AG20443 (cell line): ENCODE results near the gene SPRYD4.
"Not testable (repeated sequence)": the region's sequence is repeated elsewhere in the genome, so short reads cannot be mapped to it uniquely, and the experiment has no call there.

Experiments used
- DNase-seq: peaks from one replicate; pipeline ENCODE4 v3.0.0; 2012; ENCODE audit warnings: low spot score, mixed read lengths

The SPRYD4 gene

DNA sequence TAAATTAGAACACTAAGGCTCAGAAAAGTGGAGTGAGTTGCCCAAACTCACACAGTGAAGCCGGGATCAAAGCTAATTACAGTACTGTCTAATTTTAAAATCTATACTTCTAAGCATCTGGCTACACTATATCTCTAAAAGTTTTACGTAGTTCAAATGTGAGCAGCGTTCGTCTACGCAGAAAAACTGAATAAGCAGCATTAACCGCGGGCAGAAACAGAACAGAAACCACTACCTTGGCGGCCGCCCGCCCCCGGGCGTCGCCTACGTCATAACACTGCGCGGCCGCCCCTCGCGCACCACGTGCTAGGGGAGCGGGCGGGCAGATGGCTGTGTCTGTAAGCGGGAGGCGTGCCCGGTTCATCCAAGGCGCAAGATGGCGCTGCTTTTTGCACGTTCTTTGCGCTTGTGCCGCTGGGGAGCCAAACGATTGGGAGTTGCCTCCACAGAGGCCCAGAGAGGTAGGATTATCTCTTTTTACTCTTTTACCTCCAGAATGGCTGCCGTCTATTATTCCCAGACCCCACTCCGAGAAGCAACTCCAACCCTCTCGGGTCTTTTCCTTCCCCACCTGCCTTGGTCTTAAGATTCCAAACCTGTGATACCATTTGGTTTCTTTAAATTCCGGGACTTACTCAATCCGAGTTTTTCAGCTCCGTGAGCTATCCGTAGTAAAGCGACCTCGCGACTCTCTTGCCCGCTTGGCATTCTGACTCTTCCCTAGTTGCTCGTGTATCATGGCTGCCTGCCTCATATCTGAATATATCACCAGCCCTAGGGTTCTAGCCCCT, at the start of gene SPRYD4:
SPRYD4 (plus strand) TSS at position 363 of the 791 bp plus-strand sequence; CDS start at position 377, 14 bp downstream.
- peak; percentile 98 for DNase-seq

DNA sequence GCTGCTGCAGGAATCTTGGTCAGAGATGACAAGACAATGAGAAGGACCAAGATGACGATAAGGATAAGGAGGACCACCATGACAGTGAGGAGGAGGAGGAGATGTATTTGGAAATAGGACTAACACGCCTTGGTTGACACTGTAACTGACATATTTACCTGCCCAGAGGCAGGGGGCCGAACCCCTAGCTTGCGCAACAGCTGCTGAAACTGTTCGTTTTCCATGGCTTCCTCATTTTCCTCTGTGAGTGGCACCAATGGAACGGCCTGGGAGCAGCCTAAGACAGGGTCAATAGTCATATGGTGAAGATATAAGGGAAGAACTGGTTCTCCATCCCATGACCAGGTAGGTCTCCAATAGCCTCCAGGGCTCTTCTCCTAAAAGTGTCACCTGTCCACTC, 48.0 kb upstream of the SPRYD4 start:
- DNase-seq, result no peak

- DNase-seq, result no peak
Observed at GRCh38 chr12:56425193-56425592, 43.2 kb upstream of the SPRYD4 start.

DNA sequence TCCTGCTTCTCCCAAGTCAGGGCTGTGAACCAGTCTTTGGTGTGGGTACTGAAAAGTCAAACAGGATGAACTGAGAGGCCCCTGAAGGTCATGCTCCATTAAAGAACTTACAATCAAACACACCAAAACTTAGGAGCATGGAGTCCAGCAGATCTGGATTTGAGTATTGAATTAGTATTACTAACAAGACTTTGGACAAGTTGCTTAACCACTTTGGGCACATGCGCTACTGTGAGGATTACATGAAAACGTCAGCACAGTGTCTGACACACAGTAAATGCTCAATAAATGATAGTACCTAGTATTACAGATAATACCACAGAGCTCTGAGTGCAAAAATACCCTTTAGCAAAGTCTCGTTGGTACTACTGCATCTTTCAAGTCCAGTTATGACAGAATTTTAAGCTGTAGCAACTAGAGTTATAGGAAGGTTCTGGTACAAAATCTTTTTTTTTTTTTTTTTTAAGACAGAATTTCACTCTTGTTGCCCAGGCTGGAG, 42.4 kb upstream of the SPRYD4 start:
- no peak for DNase-seq

GRCh38 chr12:56431288-56431687, 37.1 kb upstream of the SPRYD4 start:
- DNase-seq, result no peak

- no peak for DNase-seq
Observed at GRCh38 chr12:56431850-56432249, 36.5 kb upstream of the SPRYD4 start.

GRCh38 chr12:56434828-56435227, 33.5 kb upstream of the SPRYD4 start:
- DNase-seq, result no peak

- no peak for DNase-seq
Observed at GRCh38 chr12:56437430-56438176, 30.8 kb upstream of the SPRYD4 start.

GRCh38 chr12:56443208-56443607, 25.2 kb upstream of the SPRYD4 start:
- not testable (repeated sequence) for DNase-seq

- DNase-seq, result peak; percentile 99
Observed at GRCh38 chr12:56448860-56449621, 19.3 kb upstream of the SPRYD4 start, which contains the start of gene TIMELESS. Gene TIMELESS, minus strand, starts transcription at chr12:56449426. Its CDS starts 15,256 bp downstream, at chr12:56434170.

DNA sequence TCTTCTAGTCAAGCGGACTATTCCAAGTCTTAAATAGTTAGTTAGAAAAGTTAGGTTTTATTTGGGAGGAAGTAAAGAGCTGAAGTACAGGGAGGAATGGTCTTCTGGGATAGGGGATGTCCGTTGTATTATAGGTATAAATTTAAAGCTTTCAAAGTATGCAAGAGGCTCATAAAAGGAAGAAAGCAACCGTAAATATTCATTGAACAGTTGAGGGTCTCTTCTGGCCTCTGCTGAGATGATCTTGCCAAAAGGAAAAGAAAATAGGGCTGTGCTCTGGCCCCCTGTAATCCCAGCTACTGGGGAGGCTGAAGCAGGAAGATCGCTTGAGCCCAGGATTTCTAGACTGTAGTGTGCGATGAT, 18.8 kb upstream of the SPRYD4 start:
- no peak for DNase-seq

DNA sequence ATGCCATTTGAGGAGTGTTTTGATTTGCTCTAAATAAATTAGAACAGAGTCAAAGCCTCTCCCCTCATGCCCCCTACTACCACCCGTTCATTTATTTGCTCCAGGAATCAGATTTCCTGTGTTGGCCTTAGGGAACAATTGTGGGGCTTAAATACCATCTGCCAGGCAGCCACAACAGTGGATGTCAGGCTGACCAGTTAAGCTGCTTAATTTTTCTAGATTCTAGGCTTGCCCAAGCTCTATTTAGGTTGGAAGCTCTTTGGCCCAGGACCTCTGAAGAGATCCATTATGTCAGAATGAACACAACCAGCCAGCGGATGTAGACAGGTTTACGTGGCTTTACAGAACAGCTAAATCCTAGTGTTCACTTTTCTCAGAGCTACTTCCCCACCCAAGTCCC, 18.1 kb upstream of the SPRYD4 start:
- no peak for DNase-seq

GRCh38 chr12:56451147-56451546, 17.2 kb upstream of the SPRYD4 start:
- DNase-seq, result no peak

GRCh38 chr12:56454557-56454956, 13.8 kb upstream of the SPRYD4 start, which contains the start of gene MIP:
Gene MIP, minus strand, starts transcription at chr12:56454657. Its CDS starts 44 bp downstream, at chr12:56454613.
- DNase-seq, result no peak

GRCh38 chr12:56457817-56458216, 10.6 kb upstream of the SPRYD4 start:
- no peak for DNase-seq

DNA sequence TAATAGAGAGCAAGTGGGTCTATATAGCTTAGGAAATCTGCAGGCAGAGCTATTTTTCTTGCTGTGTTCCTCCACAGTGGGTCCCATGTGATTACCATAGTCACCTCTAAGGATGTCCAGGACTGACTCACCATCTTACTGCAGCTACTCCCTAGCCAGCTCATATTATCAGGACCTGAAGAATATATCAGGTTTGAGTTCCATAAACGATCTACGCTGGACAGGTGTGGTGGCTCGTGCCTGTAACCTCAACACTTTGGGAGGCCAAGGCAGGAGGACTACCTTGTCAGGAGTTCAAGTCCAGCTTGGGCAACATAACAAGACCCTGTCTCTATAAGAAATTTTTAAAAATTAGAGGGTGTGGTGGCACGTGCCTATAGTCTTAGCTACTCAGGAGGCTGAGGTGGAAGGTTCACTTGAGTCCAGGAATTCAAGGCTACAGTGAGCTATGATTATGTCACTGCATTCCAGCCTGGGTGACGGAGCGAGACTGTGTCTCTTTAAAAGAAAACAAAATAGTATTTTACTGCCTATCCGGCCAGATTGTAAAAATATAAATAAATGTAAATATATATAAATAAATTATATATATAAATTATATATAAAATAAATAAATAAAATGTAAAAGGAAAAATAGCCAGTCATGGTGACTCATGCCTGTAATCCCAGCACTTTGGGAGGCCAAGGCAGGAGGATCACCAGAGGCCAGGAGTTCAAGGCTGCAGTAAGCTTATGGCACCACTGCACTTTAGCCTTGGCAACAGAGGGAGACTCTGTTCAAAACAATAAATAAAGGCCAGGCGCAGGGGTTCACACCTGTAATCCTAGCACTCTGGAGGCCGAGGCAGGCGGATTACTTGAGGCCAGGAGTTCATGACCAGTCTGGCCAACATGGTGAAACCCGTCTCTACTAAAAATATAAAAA, 6.9 kb upstream of the SPRYD4 start:
- peak; percentile 18 for DNase-seq

DNA sequence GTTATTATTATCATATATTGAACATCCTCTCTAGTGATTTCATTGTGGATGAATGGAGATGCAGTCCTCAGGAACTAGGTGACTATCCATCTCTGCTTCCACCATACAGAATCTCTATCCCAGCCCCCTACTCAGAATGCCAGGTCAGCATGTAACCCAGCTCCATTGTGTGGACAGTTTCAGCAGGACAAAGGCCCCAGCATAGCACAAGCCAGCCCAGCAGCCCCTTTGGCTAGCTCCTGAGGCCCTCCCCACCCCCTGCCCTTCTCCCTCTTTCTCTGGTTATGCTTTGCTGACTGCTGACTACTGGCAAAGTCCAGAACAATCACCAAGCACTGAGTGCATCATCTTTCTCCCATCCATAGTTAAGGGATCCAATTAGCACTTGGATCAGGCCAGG, 5.8 kb upstream of the SPRYD4 start:
- no peak for DNase-seq

DNA sequence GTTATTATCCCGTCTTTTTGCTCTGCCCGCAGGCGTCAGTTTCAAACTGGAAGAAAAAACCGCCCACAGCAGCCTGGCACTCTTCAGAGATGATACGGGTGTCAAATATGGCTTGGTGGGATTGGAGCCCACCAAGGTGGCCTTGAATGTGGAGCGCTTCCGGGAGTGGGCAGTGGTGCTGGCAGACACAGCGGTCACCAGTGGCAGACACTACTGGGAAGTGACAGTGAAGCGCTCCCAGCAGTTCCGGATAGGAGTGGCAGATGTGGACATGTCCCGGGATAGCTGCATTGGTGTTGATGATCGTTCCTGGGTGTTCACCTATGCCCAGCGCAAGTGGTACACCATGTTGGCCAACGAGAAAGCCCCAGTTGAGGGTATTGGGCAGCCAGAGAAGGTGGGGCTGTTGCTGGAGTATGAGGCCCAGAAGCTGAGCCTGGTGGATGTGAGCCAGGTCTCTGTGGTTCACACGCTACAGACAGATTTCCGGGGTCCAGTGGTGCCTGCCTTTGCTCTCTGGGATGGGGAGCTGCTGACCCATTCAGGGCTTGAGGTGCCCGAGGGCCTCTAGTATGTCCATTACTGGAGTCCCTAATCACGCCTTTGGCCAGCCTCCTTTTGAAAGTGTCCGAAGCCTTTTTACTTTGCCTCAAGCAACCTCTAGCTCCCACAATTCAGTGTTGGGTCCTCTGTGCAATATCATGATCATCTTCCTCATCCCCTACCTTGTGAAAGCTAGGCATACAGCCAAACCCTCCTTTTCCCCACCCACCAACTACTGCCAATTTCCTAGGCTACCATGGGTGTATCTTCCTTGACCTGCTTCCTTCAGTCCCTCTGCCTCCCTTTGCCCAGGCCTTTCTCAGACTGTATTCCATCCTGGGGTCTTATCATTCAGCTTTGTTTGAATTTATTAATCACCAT, 891 bp downstream of the SPRYD4 start:
- peak; percentile 24 for DNase-seq

DNA sequence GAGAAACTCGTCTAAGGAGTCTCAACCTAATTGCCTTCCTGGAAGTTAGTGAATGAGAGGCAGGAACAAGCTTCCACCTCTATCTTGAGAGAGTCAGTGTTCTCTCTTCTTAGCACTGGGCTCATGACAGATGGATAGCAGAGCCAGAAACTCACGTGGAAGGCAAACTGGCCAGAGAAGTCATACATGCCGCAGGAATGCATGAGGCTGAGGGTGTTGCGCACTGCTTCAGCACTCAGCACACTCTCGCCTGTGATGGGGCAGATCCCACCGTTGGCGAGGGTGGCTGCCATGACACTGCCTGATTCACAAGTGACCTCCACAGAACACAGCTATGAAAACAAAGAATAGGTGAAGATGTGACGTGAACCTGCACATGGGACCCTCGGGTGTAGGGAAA, 6.0 kb downstream of the SPRYD4 start:
- DNase-seq, result no peak

DNA sequence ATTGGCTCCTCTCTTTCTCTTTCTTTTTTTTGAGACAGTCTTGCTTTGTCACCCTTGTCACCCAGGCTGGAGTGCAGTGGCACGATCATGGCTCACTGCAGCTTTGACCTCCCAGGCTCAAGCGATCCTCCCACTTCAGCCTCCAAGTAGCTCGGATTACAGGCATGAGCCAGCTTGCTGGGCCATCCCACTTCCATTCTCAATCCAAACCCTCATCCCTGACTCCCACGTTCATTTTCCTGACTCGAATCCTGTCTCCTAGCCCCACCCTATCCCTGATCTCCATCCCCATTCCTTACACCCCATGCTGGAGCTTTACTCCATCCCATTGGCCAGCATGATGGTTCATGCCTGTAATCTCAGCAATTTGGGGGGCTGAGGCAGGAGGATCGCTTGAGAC, 7.8 kb downstream of the SPRYD4 start:
- no peak for DNase-seq
